Airway epithelial cell (primary cell): ENCODE measurements around the gene ATP2C1. TPM values are rescaled to one million over a fixed set of nuclear protein-coding genes. Genes with fewer than 3 reads are reported as not detected.

ENCODE experiments used
- total RNA-seq: library from RNA; depleted of rRNA; stranded (reverse); fragments of >200 nt; gene quantifications from 2 replicates; pipeline ENCODE4 v1.2.3, GENCODE V29; 2015

ATP2C1 gene, protein sequence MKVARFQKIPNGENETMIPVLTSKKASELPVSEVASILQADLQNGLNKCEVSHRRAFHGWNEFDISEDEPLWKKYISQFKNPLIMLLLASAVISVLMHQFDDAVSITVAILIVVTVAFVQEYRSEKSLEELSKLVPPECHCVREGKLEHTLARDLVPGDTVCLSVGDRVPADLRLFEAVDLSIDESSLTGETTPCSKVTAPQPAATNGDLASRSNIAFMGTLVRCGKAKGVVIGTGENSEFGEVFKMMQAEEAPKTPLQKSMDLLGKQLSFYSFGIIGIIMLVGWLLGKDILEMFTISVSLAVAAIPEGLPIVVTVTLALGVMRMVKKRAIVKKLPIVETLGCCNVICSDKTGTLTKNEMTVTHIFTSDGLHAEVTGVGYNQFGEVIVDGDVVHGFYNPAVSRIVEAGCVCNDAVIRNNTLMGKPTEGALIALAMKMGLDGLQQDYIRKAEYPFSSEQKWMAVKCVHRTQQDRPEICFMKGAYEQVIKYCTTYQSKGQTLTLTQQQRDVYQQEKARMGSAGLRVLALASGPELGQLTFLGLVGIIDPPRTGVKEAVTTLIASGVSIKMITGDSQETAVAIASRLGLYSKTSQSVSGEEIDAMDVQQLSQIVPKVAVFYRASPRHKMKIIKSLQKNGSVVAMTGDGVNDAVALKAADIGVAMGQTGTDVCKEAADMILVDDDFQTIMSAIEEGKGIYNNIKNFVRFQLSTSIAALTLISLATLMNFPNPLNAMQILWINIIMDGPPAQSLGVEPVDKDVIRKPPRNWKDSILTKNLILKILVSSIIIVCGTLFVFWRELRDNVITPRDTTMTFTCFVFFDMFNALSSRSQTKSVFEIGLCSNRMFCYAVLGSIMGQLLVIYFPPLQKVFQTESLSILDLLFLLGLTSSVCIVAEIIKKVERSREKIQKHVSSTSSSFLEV
- total RNA-seq, result 50.4 and 57.4 TPM in 2 replicates

DNA sequence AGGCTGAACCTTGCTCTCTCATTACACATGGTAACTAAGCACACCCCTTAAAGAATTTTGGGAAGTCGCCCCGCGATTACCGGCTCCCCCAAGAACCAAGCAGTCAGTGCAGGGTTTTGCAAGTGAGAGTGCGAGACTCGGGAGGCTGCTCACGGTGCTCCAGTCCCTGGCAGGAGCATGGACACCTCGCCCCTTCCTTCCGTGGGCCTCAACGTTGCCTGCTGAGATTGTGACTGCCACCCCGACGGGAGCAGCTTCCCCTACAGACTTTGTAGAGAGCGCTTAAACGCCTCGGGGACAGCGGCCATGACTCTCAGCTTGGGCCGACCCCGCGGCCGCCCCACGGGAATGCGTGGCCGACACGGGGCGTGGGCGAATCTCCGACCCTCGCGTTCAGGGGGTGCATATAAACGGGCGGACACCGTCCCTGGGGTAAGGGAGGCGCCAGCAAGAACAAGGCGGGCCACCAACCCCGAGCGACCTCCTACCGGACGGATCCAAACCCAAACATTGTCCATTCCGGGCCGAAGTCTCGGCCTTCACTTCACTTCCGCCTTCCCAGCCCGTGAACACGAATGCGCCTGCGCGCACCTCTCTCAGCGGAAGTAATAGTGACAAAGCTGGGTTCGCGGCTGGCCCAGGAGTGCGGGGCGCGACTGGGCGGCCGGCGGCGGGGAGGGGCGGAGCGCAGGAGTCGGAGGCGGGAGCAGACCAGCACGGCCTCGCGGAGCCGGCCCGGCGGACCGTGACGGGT is at the start of gene ATP2C1:
Gene ATP2C1 (plus strand): TSS at position 709 of the 754 bp plus-strand sequence. CDS start 686 bp downstream, outside the sequence.

DNA sequence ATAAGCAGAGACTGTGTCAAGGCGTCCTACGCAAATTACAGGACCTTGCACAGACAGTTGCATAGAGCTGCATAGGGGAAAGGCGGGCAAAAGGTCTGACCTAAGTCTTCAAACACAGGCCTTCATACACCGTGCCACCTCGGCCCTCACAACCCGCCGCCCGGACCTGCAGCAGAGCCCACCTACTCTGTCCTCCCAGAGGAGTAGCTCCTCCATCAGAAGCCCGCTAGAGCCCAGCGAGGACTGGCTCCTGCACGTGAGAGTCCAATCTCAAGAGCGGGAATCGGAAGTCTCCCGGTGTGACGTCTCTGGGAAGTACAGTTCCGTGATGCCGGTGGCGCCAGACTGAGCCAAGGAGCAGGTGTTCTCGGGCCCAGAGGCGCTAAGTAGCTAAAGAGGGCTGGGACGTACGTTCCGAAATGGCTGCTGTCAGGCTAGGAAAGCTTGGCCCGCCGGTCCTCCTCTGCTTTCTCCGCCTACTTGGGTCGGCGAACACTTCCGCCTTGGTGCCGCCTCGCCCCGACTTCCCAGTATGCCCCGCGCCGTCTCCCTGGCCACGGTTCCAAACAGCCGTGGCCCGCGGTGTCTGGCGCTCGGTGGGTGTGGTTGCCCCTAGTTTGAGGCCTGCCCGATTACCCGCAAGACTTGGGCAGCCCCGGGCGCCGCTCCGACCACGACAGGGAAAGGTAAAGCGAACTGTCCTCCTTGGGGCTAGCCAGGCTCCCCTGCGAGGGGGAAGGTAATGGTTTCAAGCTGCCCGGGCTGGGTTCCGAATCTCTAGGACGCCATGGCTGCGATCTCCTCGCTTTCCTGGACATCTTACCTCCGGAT is 132.7 kb downstream of the ATP2C1 start, which contains the start of the genes ASTE1 and NEK11:
Gene ASTE1 (minus strand): TSS at position 505 of the 831 bp plus-strand sequence. CDS start 1,519 bp downstream, outside the sequence.
Gene NEK11 (plus strand): TSS at position 557 of the 831 bp plus-strand sequence. CDS start 2,832 bp downstream, outside the sequence.

Other genes with a start within 250 kb of the ATP2C1 start
- 39.6 and 39.9 TPM in 2 replicates for gene PIK3R4, start 147.3 kb upstream of the ATP2C1 start, total RNA-seq
- 2.5 and 3.7 TPM in 2 replicates for gene ASTE1, start 132.7 kb downstream of the ATP2C1 start, total RNA-seq
- gene NEK11, start 132.8 kb downstream of the ATP2C1 start, total RNA-seq, result 2.8 and 3.8 TPM in 2 replicates